ENCODE data around the gene FLVCR2. TPM values are rescaled to one million over a fixed set of nuclear protein-coding genes. Genes with fewer than 3 reads are reported as not detected.
A peak's percentile ranks its signal among the peaks of the same experiment; 100 is the strongest.

The FLVCR2 gene
- total RNA-seq, 2 experiments from 2014 or later: 2.1 to 5.8 TPM

DNA sequence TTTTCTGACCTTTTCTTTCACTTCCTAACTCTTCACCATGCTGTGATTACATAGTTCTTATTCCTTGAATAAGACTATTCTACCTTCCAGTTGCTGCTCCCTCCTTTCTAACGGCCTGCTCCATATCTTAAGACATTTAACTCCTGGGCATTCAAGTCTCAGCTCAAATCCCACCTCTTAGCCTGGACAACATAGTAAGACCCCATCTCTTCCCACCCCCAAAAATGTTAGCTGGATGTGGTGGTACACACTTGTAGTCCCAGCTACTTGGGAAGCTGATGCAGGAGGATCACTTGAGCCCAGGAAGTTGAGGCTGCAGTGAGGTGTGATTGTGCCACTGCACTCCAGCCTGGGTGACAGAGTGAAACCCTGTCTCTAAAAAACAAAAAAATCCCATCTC lies 71.4 kb downstream of the FLVCR2 start:
- Mint-ChIP-seq H3K27me3 (no peaks in the 10 kb centered on the region), H3K27ac (no peak overlapping the region), H3K9me3 (ENCODE audit: low read depth) (no peaks in the 10 kb centered on the region), H3K4me3 (no peak overlapping the region), H3K4me1 (peaks cover 2% of the 10 kb centered on the region), H3K36me3 (peaks cover 36% of the 10 kb centered on the region)
- ATAC-seq (no peak), DNase-seq (no peak)
- CTCF ChIA-PET: interaction anchor here (1.3 to 1.8 kb wide), 3 partner anchors 11 to 73 kb away, joined by 3 to 9 read pairs (median 5); partner anchors contain the start of genes ERG28, FLVCR2 and TTLL5

DNA sequence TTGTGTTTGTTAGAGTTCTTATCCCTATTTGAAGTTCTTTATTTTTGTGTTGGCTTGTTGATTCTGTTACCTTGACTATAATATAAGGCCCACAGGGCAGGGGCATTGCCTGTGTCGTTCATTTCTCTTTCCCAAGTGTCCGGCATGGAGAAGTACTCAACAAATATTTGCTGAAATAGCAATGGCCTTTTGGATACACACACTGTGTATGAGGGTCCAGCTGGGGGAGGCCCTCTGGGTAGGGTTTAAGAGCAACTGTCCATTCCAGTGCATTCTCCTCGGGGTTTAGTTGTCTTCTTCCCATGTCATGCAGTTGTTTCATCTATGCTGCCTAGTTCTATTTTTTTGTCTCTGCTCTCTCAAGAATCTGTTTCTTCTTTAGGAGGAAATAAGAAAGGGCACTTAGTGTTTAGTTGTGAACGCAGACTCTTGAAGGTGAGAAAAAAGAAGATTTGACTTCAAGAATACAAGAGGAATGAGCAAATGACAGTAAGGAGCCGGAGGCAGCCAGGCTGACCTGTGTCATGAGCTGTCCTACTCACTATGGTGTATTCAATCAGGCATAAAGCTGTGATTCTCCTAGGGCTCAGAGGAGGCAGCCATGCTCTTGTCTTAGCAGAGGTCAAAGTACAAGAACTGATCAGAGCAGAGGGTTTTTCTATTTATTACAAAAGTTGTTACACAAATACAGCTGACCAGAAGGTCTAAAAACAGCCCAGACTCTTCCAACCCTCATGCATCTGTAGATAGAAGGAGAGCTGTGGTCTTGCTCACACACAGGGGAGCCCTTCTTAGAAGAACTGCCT lies 72.0 kb downstream of the FLVCR2 start:
- H3K4me1 Mint-ChIP-seq: peaks cover 2% of the 10 kb centered on the region
- H3K27me3 Mint-ChIP-seq: no peaks in the 10 kb centered on the region
- CTCF ChIA-PET: interaction anchor here (1.3 to 8.5 kb wide), 2 partner anchors 74 kb away, joined by 3 to 188 read pairs; partner anchors contain the start of gene FLVCR2
- H3K27ac Mint-ChIP-seq: no peak overlapping the region
- H3K9me3 Mint-ChIP-seq (ENCODE audit: low read depth): no peaks in the 10 kb centered on the region
- H3K36me3 Mint-ChIP-seq: peaks cover 38% of the 10 kb centered on the region
- no peak overlapping the region for H3K4me3 Mint-ChIP-seq
- no peak for ATAC-seq
- no peak for DNase-seq

DNA sequence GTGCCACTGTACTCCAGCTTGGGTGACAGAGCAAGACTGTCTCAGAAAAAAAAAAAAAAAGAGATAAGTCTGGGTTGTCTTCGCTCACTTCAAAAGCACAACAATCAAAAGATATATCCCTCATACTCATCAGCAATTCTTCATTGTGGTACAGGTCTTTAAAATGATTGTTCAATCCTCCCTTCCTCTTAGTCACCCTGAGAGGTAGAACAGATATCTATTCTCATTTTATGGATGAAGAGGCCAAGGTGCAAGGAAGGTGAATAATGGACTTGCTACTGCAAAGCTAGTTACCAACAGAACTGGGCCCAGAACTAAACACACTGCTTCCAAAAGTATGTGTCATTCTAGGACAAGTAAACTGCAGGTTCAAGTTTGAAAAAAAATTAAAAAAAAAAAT lies 75.1 kb downstream of the FLVCR2 start:
- Mint-ChIP-seq H3K4me3 (no peak overlapping the region), H3K27me3 (no peaks in the 10 kb centered on the region), H3K9me3 (ENCODE audit: low read depth) (no peaks in the 10 kb centered on the region), H3K4me1 (peaks cover 8% of the 10 kb centered on the region), H3K36me3 (peaks cover 38% of the 10 kb centered on the region), H3K27ac (no peak overlapping the region)
- DNase-seq (no peak), ATAC-seq (no peak)
- CTCF ChIA-PET: interaction anchor here (0.9 to 8.5 kb wide), 23 partner anchors 10 to 358 kb away, joined by 3 to 188 read pairs (median 4); partner anchors contain the start of genes BATF, FLVCR2 and TGFB3

DNA sequence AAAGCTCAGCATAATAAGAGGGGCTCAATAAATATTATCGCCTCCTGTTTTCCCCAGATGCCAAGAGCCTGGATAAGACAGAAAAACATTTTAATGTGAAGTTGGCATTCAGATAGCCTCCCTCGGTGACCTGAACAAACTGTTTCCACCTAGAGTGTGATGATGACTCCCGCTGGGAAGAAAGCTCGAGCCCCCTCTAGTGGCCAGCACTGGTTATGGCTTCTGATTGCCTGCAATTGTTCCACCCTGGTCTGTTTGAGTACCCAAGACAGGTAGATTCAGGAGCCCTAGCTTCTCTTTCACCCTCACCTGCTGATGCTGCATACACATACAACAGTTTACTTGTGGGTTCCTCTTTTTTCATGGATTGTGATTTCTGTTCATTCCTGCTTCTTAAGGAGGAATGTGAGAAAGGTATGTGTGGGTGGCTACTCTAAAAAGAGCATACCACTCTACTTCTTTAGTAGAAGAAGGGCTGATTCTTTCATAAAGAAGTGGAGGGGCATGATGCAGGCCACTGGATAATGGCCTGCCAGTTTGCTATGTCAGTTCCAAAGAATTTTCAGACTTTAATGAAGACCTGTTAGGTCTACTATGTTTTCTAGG lies 75.8 kb downstream of the FLVCR2 start:
- H3K36me3 Mint-ChIP-seq: peaks cover 36% of the 10 kb centered on the region
- no peak overlapping the region for H3K27ac Mint-ChIP-seq
- H3K4me1 Mint-ChIP-seq: peaks cover 13% of the 10 kb centered on the region
- no peak overlapping the region for H3K4me3 Mint-ChIP-seq
- CTCF ChIA-PET: interaction anchor here (0.6 to 8.5 kb wide), 30 partner anchors 10 to 359 kb away, joined by 3 to 188 read pairs (median 4); partner anchors contain the start of genes BATF, FLVCR2 and TGFB3
- no peaks in the 10 kb centered on the region for H3K27me3 Mint-ChIP-seq
- ATAC-seq: peak; percentile 95
- DNase-seq: peak; percentile 86
- H3K9me3 Mint-ChIP-seq (ENCODE audit: low read depth): no peaks in the 10 kb centered on the region

DNA sequence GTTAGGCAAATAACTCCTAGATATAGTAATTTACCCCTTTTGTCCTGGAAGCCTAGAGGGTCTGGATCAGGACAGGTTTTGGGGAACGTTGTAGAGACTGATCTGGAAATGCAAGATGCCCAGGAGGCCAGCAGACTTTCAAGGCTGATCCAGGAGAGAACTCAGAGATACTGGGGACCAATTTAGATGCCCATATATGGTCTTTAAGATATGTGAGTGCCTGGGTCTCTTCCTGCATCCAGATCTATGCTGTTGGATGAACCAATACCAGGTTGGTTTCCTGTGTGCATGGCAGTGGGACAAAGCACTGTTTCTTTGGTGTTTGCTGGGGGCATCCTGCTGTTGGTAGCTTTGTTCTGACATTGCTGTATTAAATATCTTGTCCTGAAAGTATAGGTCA lies 76.8 kb downstream of the FLVCR2 start:
- peaks cover 27% of the 10 kb centered on the region for H3K36me3 Mint-ChIP-seq
- no peak overlapping the region for H3K27ac Mint-ChIP-seq
- no peak for DNase-seq
- H3K4me3 Mint-ChIP-seq: no peak overlapping the region
- peaks cover 21% of the 10 kb centered on the region for H3K4me1 Mint-ChIP-seq
- H3K27me3 Mint-ChIP-seq: no peaks in the 10 kb centered on the region
- H3K9me3 Mint-ChIP-seq (ENCODE audit: low read depth): no peaks in the 10 kb centered on the region
- CTCF ChIA-PET: interaction anchor here (0.6 to 8.5 kb wide), 15 partner anchors 13 to 353 kb away, joined by 3 to 188 read pairs (median 5); partner anchors contain the start of genes BATF, FLVCR2 and TGFB3
- no peak for ATAC-seq

DNA sequence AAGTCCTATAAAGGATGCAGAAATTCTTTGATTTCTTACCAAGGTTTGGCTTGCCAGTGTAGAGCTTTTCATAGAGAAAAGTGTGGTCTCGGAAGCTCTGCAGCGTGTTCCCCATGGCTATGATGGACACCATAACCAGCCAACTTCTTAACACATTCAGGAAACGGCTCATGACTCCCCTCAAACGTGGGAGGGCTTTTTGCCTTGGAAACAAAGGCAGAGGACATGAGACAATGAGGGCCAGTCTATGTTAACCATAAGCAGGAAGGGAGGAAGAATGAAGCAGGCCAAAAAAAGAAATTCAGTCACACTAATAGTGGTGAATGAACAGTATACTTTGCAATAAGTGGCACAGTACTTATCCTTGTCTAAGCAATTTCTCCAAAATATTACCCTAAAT lies 78.9 kb downstream of the FLVCR2 start:
- Mint-ChIP-seq H3K27me3 (no peaks in the 10 kb centered on the region), H3K36me3 (peaks cover 13% of the 10 kb centered on the region), H3K9me3 (ENCODE audit: low read depth) (no peaks in the 10 kb centered on the region), H3K4me1 (peaks cover 33% of the 10 kb centered on the region), H3K27ac (peak overlapping the region; percentile 27), H3K4me3 (no peak overlapping the region)
- no peak for DNase-seq
- ATAC-seq: no peak
- CTCF ChIA-PET: interaction anchor here (0.6 to 8.5 kb wide), 8 partner anchors 81 to 526 kb away, joined by 3 to 188 read pairs (median 4); partner anchors contain the start of genes FLVCR2 and TGFB3

DNA sequence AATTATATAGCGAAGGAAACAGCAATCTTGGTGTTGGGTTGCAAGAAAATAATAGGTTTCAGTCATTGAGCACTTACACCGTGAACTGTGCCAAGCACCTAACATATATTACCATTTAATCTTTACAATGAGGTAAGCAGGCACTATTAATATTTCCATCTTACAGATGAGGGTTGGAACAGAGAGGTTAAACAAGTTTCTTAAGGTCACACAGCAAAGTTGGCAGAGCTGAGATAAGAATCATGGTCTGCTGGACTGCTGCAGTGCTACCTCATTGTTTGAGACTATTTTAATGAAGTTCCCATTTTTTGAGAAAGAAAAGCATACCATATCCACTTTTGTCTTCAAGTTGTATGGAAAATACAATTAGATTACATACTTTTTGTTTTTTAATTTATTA lies 80.5 kb downstream of the FLVCR2 start:
- Mint-ChIP-seq H3K4me1 (peaks cover 42% of the 10 kb centered on the region), H3K36me3 (peaks cover 8% of the 10 kb centered on the region), H3K27ac (no peak overlapping the region), H3K9me3 (ENCODE audit: low read depth) (no peaks in the 10 kb centered on the region), H3K27me3 (no peaks in the 10 kb centered on the region), H3K4me3 (no peak overlapping the region)
- CTCF ChIA-PET: interaction anchor here (2.9 to 3.3 kb wide), 2 partner anchors 81 to 324 kb away, joined by 12 to 23 read pairs; partner anchors contain the start of gene FLVCR2
- no peak for ATAC-seq
- DNase-seq: no peak

DNA sequence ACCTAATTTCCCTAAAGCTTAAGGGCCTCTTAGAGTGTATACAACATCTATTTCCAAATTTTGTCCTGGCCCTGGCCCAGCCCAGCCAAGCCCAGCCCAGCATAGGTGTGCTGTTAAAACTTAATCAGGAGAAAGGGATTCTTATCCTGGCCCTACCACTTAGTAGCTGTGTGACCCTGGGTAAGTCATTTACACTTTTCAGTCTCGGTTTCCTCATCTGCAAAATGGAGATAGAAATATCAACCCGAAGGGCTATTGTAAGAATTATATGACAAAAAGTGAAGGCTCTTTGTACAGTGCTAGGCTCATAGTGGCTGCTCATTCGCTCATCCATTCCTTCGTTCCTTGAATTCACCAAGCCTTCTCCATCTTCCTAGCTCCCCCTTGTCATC lies 81.8 kb downstream of the FLVCR2 start:
- Mint-ChIP-seq H3K36me3 (peaks cover 9% of the 10 kb centered on the region), H3K9me3 (ENCODE audit: low read depth) (no peaks in the 10 kb centered on the region), H3K4me1 (peaks cover 42% of the 10 kb centered on the region)

DNA sequence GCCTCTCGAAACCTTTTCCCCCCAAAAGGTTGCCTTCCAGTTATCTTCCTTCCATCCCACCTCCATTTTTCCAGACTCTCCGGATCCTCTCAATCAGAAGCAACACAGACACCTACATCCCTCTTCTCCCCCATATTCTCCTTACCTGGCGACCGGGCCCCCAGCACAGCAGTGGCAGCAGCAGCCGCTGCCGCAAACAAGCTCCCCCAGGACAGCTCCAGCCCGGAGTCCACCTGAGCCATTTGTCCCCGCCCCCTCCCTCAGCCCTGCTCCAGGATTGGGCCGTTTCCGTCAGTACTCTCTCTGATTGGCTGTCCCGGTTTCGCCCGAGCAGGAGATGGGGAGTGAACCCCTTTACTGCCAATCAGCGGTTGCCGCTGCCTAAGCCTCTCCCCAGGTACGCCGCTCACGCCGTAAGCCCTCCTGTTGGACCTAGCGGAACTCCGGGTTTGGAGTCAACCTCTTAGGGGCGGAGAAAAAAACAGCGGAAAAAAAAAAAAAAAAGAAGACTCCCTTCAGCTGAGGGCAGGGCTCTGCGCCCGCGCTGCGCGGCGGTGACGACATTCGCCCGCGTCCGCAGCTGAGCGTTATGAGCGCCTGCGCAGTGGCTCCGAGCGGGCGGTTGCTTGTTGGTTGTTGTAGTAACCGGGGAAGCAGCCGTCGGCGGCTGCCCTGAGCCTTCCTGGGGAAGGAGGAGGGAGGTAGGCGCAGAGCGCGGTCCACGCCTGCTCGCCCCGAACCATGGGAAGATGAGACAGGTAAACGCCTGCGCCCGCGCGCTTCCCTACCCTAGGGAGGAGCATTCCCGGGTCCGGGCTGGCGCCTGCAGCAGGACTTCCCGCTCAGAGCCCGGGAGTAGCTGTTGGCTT lies 82.4 kb downstream of the FLVCR2 start, which contains the start of the genes ERG28 and TTLL5:
Gene ERG28, minus strand, starts transcription at position 247 of the 869 bp plus-strand sequence. CDS start 3,374 bp downstream, outside the sequence.
Gene TTLL5, plus strand, starts transcription at position 617 of the 869 bp plus-strand sequence. CDS start 1,904 bp downstream, outside the sequence.
- DNase-seq (peak; percentile 99), ATAC-seq (peak; percentile 98)
- Mint-ChIP-seq H3K4me1 (peaks cover 42% of the 10 kb centered on the region), H3K36me3 (peaks cover 6% of the 10 kb centered on the region), H3K4me3 (peak within 1 kb of the TSS; percentile 98), H3K27me3 (no peaks in the 10 kb centered on the region), H3K9me3 (ENCODE audit: low read depth) (no peaks in the 10 kb centered on the region), H3K27ac (peak within 1 kb of the TSS; percentile 94)
- CTCF ChIA-PET: interaction anchor here (0.8 to 3.3 kb wide), 10 partner anchors 9 to 322 kb away, joined by 3 to 23 read pairs (median 5); partner anchors contain the start of gene FLVCR2

More for the DNA sequence above, 81.8 kb downstream of the FLVCR2 start:
- peak overlapping the region; percentile 98 for H3K4me3 Mint-ChIP-seq
- peak overlapping the region; percentile 94 for H3K27ac Mint-ChIP-seq
- CTCF ChIA-PET: interaction anchor here (0.8 to 3.3 kb wide), 9 partner anchors 8 to 322 kb away, joined by 3 to 23 read pairs (median 5); partner anchors contain the start of gene FLVCR2
- ATAC-seq (no peak), DNase-seq (no peak)
- no peaks in the 10 kb centered on the region for H3K27me3 Mint-ChIP-seq

DNA sequence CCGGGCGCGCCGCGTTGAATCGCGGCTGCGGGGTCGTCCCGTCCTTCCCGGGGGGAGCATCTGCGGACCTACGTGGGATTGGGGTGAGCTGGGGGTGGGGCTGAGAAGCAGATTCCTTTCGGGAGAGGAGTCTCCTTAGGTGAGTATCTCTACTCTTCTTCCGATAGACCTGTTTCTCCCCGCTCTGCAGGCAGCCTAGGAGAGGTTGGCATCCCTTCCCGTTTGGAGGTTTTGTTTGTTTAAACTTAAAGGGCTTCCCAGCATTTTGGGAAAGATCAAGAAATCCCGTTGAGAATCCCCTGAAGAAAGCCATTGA lies 83.0 kb downstream of the FLVCR2 start:
- Mint-ChIP-seq H3K36me3 (peaks cover 6% of the 10 kb centered on the region), H3K4me1 (peaks cover 42% of the 10 kb centered on the region), H3K27me3 (no peaks in the 10 kb centered on the region), H3K27ac (peak overlapping the region; percentile 94), H3K9me3 (ENCODE audit: low read depth) (no peaks in the 10 kb centered on the region), H3K4me3 (peak overlapping the region; percentile 98)
- no peak for DNase-seq
- ATAC-seq: no peak
- CTCF ChIA-PET: interaction anchor here (0.8 to 3.3 kb wide), 4 partner anchors 23 to 321 kb away, joined by 4 to 23 read pairs (median 8); partner anchors contain the start of gene FLVCR2

DNA sequence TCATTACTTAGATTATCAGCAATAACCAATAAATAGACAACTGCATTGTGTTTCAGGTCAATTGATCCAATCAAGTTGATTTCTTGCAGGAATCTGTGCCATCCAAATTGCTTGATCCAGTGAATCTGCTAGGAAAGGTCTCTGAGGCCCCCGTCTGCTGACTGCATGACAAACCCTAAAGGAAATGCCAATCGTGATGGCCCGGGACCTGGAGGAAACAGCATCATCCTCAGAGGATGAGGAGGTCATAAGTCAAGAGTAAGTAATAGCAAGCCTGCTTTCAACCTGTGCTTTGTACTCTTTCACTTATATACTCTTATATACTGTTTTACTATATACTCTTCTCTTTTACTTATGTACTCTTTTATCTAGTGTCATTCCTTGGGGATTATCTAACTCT lies 84.5 kb downstream of the FLVCR2 start:
- Mint-ChIP-seq H3K4me3 (peak overlapping the region; percentile 3), H3K9me3 (ENCODE audit: low read depth) (no peaks in the 10 kb centered on the region), H3K36me3 (peaks cover 6% of the 10 kb centered on the region), H3K27me3 (no peaks in the 10 kb centered on the region), H3K4me1 (peaks cover 43% of the 10 kb centered on the region), H3K27ac (no peak overlapping the region)
- DNase-seq (no peak), ATAC-seq (no peak)
- CTCF ChIA-PET: interaction anchor here (1.0 to 1.8 kb wide), 2 partner anchors 9 to 11 kb away, joined by 3 to 6 read pairs; no protein-coding TSS in a partner anchor

DNA sequence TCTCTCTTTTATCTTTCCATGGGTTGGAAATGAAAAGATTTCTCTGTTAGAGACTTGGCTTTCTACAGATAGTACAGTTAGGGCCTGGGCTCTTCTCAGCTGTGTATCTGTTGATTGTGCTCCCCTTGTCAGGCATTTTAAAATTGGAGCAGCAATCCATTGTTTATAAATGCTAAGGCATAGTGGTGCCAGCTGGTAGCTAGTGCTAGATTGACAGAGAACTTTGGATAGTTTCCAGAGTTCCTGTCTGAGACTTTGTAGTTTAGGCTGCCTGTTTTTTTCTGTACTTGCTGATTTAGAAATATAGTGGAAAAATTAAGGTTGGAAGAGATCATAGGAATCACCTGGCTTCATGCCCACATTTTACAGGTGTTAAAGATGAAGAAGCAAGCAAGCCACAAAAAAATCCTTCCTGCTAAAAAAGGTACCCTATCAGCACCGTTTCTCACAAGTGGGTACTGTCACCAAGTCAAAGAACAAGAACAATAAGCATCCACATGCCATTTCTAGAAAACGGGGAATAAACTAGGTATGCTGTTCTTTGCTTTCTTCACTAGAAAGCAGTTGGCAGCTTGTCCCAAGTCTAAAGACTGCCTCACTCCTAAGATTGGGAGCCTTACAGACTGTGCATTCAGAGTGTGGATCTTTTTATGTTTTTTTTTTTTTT lies 88.8 kb downstream of the FLVCR2 start:
- no peak overlapping the region for H3K4me3 Mint-ChIP-seq
- DNase-seq (no peak), ATAC-seq (no peak)
- CTCF ChIA-PET: interaction anchor here (1.4 kb wide), 1 partner anchor 13 kb away, joined by 7 read pairs; no protein-coding TSS in a partner anchor
- peaks cover 38% of the 10 kb centered on the region for H3K36me3 Mint-ChIP-seq
- no peak overlapping the region for H3K27ac Mint-ChIP-seq
- H3K27me3 Mint-ChIP-seq: no peaks in the 10 kb centered on the region
- H3K4me1 Mint-ChIP-seq: peaks cover 19% of the 10 kb centered on the region
- no peaks in the 10 kb centered on the region for H3K9me3 Mint-ChIP-seq (ENCODE audit: low read depth)
